HTERT RPE-1 (cell line): ENCODE measurements around the gene CAMTA2.

ENCODE experiments used
- in situ Hi-C: fragments of 300-500 bp; cut with MboI; formaldehyde crosslinking; loops from 4 replicates; pipeline ENCODE4 v1.14.3; 2020; ENCODE audit warnings: low sequenced_read_pairs

Gene CAMTA2

DNA sequence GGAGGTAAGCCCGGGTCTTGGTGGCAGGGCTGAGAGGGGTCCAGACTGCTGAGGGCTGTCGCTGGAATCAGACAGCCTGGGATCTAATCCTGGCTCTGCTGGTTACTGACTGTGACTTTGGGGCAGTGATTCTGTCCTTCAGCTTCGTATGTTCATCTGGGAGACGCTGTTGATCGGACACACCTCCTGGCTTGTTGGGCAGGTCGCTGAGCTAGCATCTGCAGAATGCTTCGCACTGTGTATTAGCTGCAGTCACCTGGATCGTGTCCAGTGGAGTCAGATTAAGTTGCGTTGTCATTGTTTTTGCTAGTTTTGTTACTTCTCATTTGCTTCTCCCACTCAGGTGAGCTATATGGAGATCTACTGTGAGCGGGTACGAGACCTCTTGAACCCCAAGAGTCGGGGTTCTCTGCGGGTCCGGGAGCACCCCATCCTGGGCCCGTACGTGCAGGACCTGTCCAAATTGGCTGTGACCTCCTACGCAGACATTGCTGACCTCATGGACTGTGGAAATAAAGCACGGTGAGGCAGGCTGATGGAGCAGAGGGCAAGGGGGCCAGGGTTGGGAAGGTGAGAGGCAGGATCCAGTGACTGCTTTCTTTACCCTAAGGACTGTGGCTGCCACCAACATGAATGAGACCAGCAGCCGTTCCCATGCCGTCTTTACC lies 14.8 kb upstream of the CAMTA2 start:
- in situ Hi-C loops: no loop called here

DNA sequence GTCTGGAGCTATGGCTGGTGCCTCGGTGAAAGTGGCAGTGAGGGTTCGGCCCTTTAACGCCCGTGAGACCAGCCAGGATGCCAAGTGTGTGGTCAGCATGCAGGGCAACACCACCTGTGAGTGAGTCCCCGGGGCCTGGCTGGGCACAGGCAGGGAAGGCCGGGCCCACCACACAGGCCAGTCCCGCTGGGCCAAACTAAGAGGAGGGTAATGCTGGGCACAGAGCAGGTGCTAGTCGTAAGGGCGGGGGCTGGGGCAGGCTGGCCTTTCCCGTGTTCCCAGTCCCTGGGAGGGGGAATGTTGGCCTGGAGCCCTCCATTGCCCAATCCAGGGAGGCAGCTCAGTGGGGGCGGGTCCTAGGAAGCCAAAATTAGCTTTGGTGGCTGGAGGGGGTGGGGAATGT lies 12.8 kb upstream of the CAMTA2 start:
- in situ Hi-C loops: no loop called here

DNA sequence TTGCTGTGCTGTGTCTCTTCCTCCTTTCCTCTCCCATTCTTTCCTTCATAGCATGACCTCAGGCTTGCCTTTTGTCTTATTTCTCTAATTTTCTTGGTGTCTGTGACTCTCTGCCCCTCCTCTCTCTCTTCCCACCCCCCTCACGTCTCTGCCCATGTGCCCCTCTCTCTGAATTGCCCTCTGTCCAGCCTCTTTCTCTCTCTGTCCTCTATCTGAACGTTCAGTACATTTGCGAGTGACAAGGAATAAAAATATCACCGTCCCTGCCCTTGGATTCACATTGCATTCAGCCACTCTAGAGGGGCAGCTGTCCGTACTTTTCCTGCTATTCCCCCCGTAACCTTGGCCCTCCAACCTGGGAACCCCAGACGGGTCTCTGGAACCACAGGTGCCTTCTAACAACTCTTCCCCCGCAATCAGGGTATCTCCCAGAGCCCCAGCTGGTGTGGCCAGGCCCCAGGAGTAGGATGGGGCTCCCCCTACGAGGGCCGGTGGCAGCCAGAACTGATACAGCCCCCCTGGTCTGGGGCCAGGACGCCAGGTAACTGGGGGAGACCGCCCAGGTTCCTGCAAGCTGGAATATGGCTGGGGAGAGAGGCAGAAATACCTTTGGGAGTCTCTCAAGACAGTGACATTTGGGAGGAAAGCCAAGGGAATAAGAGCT lies 12.1 kb upstream of the CAMTA2 start:
- in situ Hi-C loops: no loop called here

DNA sequence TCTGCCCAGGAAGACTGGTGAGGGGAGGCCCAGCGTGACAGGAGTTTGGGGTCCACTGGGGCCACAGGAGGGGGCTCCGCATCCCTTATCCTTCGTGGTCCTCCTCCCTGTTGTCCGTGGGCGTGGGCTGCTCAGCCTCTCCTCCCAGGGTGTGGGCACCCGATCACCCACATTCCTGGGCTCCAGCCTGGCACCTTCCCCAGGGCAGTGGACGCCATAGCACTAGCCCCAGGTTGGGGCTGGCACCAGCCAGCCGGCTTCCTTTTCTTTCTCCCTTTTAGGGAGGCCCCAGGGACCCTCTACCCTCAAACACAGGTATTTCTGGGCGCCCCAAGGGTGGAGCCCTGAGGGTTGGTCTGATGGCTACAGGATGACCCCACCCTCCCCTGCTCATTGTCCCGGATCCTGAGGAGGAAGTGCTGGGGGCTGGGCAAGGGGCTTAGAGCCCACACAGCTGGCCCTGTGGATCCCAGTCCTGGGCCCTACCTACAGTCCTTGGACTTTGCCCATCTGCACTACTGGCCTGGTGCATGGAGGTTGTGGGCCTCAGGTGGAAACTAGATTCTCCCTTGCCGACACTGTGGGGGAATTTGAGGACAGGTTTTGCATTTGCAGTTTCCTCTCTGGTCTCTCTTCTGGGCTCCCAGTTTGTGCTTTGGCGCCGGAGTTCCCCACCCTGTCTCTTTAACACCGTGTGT lies 11.4 kb upstream of the CAMTA2 start:
- in situ Hi-C loops: no loop called here

DNA sequence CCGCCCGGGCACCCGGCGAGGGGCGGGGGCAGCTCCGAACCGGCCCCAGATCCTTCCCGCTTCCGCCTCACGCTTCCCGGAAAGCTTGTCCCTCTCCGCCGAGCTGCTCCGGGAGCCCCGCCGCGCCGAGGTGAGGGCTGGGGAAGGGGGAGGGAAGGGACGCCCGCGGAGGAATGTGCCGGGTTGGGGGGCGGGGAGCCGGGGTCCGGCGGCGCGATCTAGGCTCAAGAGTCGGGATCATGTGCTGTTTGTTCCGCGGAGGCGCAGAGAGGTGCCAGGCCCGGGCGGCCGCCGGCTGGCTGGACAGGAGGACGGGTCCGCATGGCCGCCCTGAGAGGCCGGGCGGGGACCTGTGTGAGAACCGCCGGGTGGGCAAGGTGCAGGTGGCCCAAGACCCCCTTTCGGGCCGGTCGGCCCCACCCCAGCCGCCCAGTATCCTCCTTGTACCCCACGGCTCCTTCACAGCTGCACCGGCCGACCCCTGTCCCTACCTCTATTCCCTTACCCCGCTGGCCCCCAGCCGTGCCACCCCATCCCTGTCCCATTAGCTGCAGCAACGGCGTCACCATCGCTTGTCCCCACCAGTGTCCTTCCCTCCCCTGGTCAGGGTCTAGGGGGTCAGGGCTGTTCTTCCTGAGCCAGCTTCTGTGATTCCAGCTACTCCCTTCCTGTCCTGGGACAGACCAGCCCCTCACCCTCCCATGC lies 10.7 kb upstream of the CAMTA2 start:
- in situ Hi-C loops: no loop called here

DNA sequence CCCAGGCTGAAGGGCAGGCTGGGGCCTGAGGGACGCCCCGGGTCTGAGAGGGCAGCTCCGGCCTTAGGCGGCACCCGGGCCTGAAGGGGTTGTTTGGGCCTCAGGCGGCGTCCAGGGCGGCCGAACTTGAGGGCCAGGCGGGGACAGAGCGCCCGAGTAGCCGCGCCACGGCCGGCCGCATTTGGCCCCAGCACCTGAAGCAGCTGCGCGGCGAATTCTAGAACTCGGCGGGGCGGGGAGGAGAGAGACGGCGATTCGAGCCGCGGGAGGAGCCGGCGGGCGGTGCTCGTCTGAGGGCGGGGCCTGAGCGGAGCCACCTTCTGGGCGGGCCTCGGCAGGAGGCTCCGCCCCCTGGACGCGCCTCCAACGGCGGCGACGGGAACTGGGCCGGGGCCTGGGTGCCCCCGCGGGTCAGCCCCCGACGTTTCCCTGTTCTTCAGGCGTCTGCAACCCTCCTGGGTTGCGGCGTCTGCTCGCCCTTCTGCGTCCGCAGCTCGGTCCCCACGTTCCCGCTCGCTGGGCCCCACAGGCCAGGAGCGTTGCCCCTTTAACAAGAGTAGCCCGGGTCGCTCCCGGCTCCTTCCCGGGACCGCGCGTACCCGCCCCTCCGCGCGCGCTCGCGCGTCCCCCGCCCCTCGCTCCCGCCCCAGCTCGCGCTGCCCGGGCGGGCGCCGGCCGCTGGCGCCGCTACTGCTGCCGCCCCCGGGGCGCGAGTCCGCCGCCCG lies 10.0 kb upstream of the CAMTA2 start, which contains the start of the genes INCA1 and KIF1C:
TSS of gene INCA1 (minus strand) at position 221 of the 725 bp plus-strand sequence. CDS start 3,085 bp downstream, outside the sequence.
TSS of gene KIF1C (plus strand) at position 649 of the 725 bp plus-strand sequence. CDS start 2,297 bp downstream, outside the sequence.
- in situ Hi-C loops: no loop called here

DNA sequence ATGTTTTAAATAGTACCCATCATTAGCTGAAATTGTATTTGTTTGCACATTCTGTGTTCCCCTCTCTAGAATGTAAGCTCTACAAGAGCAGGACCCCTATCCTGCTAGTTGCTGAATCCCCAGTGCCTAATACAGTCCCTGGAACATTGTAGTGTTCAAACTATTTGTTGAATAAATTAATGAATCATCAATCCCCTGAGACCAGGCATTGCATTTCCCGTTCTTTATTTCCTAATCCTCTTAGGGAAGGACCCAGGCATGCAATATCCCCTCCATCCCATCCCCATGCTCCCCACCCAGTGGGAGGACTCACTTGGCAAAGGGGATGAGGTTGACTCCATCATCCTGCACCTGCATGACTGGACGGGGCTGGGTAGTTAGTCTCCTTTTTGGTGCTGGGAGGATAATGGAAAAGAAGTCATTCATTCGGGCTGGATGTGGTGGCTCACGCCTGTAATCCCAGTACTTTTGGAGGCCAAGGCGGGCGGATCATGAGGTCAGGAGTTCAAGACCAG lies 6.7 kb upstream of the CAMTA2 start:
- in situ Hi-C loops: no loop called here

DNA sequence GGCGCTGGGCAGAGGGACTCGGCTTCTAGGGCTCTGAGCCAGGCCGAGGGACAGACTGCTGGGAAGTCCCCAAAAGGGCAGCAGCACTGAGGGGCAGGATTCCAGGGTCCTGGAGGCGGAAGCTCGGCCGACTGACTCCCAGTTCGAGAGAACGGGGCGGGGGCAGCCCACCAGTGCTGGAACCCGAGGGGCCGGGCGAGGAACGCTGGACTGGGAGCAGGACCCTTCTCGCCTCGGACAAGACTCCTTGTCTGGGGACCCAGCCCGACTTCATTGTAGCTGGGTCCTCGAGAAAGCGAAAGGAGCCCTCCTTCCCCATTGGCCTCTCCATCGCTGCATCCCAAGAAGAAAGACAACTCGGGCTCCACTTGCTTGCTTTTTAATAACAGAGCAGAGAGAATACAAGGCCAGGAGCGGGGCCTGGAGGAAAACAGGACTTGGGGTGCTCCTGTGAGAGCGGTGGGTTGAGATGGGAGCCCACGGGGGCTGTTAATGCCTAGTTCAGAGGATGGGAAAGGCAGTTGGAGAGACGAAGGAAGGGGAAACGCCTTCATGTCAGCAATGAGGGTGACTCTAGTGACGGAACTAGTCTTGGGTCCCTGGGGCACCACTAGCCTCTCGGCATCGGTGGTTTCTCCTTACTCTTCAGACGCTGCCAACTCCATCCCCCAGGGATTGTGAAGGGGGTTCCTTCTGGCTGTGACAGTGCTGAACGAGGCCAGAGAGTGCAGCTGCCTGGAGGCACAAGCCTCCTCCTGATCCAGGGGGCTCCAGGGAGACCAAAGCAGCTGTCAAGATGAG lies 492 bp upstream of the CAMTA2 start:
- in situ Hi-C loops: no loop called here

DNA sequence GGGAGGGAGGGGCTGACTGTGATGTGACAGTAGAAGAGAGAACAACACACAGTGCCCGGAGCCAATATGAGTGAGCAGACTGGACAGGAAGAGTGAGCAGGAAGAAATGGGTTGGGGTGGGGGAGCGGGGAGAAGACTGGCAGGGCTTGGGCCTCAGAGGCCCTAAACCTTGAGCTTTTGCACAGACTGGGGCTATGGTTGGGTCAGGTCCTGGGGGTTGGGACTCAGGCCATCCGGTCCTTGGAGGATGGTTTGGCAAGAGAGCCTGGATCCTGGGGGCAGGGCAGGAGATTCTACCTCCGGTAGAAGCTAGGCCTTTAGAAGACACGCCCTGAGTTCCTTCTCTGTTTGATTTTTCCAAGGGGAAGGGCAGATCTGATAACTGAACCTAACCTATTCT lies 1.1 kb downstream of the CAMTA2 start:
- in situ Hi-C loops: no loop called here

DNA sequence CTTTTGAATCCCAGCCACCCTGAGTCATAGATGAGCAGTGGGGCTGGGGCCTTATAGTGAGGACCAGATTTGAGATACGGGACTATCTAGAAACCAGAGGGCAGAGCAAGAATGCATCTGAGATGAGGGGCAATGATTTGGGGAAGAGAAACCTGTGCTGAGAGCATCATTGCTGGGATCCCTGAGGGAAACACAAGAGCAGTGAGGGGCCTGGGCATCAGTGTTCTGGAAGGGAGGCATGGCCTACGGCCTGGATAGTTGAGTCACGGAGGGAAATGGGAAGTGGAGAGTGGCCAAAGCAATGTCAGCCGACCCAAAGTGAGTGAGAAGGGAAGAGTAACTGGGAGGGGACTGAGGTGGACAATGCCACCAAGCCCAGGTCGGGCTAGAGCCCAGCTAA lies 5.2 kb downstream of the CAMTA2 start:
- in situ Hi-C loops: no loop called here

DNA sequence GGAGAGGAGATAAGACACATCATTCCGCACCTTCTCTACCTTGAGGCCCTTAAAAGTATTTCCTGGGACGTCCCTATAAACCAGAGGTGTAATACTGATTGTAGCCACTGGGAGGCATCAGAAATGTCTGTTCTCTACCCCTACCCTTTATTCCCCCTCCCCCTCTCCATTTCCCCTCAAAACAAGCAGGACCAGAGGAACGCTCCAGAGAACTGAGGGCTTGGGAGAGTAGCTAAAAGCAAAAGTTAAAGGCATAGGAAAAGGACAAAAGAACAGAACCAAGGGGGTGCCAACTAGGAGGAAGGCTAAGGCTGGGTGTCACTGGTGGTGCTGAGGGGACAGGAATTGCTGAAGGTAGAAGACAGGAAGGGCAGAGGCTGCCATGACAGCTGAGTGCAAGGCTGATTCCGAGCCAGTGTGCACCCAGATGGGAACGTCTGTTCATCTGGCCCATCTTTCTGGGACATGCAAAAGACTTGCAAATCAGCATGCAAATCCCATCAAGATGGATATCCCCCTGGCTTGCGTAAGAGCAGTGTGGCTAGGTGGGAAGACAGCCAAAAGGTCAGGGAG lies 6.7 kb downstream of the CAMTA2 start:
- in situ Hi-C loops: no loop called here

DNA sequence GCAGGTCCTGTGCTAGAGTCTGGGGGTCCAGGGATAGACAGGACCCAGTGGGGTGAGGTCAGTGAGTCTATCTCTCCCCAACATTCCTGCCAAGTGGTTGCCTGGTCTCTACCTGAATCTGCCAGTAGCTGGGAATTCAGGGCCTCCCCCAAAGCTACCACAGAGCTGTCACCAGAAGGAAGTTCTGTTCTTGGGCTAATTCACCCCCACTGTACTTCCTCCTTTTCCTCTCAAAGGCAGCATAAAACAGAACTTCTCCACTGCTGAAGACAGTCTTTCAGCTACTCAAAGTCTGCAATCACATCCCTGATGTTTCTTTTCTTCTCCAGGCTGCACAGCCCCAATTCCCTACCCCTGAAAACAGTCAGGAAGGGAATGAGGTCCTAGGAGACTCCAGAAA lies 8.7 kb downstream of the CAMTA2 start:
- in situ Hi-C loops: no loop called here

DNA sequence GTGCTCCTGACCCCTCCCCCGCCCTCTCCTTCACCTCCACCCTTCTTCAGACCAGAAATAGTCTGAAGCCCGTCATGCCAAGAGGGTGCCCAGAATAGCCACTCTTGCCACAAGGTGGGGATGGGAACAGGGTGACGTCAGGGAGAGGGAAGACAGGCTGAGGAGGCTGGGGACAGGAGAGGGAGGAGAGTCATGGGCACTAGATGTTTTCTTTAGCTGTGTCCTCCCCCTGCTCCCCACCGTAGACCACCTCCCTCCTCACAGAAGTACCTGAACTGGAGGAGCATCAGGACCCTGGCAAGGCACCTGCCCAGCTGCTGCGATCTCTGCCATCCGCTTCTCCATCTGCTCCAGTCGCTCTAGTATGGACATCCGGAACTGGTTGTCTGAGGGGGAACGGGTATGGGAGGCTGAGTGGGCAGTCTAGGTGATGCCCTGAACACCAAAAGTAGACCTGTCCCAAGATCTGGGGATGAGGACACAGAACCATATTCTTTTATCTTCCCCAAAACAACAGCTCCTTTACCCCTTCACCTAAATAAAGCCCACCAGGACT lies 13.3 kb downstream of the CAMTA2 start:
- in situ Hi-C loops: no loop called here

DNA sequence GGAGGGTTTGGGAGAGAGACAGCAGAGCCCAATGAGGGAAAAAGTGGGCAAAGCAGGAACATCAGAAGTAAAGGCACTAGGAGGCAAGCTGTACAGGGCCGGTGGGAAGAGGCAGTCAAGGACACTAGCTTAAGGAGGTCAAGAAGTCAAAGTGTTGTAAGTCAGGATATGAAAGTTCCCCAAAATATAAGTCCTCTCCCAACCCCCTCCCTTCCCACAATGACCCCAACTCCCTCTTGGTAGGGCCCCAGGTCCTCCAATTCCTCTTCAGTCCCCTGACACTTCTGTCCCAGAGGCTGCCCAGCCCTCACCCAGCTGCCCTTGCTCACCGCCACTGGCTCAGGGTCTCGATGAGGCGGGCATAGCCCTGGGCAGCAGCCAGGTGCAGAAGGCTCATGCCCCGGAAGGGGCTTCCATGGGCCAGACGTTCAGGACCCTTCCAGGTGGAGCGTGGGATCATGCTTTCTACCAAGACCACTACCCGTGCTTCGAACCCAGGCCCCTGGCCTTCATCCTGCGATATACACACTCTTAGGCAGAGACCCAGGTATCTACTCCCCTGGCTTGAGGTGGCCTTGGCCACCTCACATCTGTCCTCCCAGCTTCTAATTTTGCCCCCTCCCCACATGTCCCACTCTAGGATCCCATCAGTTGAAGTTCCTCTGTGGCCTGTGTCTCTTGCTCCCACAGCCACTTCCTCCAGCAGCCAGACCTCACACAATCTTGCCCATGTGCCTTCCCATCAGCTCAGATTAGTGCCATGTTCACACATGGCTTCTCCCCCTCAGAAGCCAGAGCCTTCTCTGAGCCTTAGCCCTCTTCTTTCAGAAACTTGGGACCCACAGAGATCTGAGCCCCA lies 14.0 kb downstream of the CAMTA2 start:
- in situ Hi-C loops: no loop called here

DNA sequence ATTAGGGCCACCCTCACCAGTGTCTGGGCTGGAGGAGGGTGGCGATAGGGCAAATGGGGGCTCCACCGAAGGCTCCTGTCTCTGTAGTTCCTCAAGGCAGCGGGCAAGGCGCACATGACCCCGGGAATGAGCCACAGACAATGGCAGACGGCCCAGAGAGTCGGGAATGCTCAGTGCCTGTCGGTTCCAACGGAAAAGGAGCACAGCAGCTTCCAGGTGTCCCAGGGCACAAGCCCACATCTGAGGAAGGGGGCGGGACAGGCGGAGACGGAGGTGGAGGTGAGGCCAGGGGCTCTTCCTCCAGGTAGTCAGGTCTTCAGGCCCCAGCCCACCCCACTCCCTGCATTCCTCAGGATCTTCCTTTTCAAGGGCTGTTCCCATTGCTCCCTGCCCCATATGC lies 14.7 kb downstream of the CAMTA2 start:
- in situ Hi-C loops: no loop called here

DNA sequence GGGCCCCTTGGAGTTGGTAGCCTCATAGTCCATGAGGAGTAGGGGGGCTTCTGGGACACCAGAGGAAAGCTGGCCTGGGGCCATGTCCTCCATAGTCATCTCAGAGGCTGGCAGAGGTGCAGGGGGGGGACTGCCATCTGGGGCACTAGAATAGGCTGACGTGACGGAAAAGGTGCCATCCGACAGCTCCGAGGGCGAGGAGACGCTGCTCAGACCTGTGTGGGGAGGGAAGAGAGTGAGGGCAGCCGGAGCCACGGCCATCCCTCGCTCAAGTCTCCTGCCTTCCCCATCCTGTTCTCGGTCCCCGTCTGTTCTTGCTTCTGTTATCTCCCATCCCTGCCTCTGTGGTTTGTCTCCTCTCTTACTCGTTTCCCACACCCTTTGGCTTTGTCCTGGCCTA lies 15.2 kb downstream of the CAMTA2 start:
- in situ Hi-C loops: no loop called here

DNA sequence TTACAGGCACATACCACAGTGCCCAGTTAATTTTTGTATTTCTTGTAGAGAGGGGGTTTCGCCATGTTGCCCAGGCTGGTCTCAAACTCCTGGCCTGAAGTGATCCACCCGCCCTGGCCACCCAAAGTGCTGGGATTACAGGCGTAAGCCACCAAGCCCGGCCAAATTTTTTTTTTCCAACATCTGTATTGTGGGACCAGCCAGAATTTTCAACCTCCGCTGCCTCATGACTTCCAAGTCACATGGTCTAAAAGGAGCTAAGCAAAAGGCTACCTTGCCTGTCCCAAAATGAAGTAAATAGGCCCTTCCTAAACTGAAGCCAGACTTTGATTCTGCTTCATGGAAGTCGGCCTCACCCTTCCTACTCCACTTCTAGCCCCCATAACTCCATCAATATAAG lies 15.6 kb downstream of the CAMTA2 start:
- in situ Hi-C loops: no loop called here

DNA sequence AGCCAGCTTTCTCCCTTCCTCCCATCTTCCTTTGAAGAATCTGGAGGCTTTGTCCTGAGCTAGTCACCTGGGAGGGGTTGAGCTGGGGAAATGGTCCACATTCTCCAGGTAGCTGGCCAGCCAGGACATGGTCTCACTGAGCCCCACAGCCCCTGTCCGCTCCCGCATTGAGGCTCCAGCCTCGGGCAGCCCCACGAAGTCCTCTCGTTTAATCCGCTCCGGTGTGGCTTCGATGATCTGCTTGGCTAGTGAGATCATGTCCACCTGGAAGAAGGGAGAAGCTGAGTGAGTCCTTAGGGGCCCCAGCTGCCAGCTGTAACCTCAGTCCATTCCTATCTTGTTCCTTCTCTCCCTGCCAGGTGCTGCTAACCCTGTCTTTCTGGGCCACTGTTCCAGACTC lies 17.2 kb downstream of the CAMTA2 start:
- in situ Hi-C loops: no loop called here
